ENCODE data around the gene SOX15. TPM values are rescaled to one million over a fixed set of nuclear protein-coding genes. Genes with fewer than 3 reads are reported as not detected.

The SOX15 gene
- total and polyA plus RNA-seq, 2 of the 13 experiments (the other 11 are each of a cell fraction or from before 2014, with no cell fraction given), result 0.07 to 0.18 TPM

- TF ChIP-seq ZNF691 (CRISPR knock-in tag; IDR thresholded peaks at IDR 0.05; ENCODE audit: borderline replicate concordance, low read depth) (no peak), PAF1 (CRISPR knock-in tag; IDR thresholded peaks at IDR 0.05) (no peak), HNF4A (CRISPR knock-in tag; IDR thresholded peaks at IDR 0.05) (0 out of 2 replicates have a peak, but pooled peaks have one; percentile 44), ZNF230 (CRISPR knock-in tag; IDR thresholded peaks at IDR 0.05) (no peak), DR1 (CRISPR knock-in tag; IDR thresholded peaks at IDR 0.05) (no peak), ZNF552 (CRISPR knock-in tag; IDR thresholded peaks at IDR 0.05; ENCODE audit: borderline replicate concordance) (no peak), IRX3 (CRISPR knock-in tag; IDR thresholded peaks at IDR 0.05; ENCODE audit: borderline replicate concordance, low read depth) (no peak), THRA (CRISPR knock-in tag; IDR thresholded peaks at IDR 0.05; ENCODE audit: borderline replicate concordance) (no peak), STAG1 (CRISPR knock-in tag; IDR thresholded peaks at IDR 0.05) (peak; percentile 27; the same call in 1 of the 2 replicates), NFIC (IDR thresholded peaks at IDR 0.05; ENCODE audit: low read length) (no peak), KMT2A (CRISPR knock-in tag; IDR thresholded peaks at IDR 0.05) (no peak), RELA (CRISPR knock-in tag; IDR thresholded peaks at IDR 0.05) (no peak), NKX3-1 (CRISPR knock-in tag; IDR thresholded peaks at IDR 0.05) (no peak), KDM5B (CRISPR knock-in tag; IDR thresholded peaks at IDR 0.05; ENCODE audit: borderline replicate concordance) (no peak)
These were observed 43.2 kb upstream of the SOX15 start (continued) for GRCh38 chr17:7633093-7633492.

Measured in HepG2 (cell line).